Endometrium (tissue), 2 donors: ENCODE results near the gene SMKR1.
"Not testable (repeated sequence)": the region's sequence is repeated elsewhere in the genome, so short reads cannot be mapped to it uniquely, and the experiment has no call there.

Experiments
- FAIRE-seq: peaks from 2 replicates; lab custom pipeline; 2012; peaks lifted over from hg19 to GRCh38; lab: Jason Lieb, UNC
- donor health status: control.
- donor health status: control.

Gene SMKR1

GRCh38 chr7:129529643-129530042 is 27.3 kb downstream of the SMKR1 start:
- FAIRE-seq, result no peak

- FAIRE-seq, result no peak
These were observed 28.6 kb downstream of the SMKR1 start for GRCh38 chr7:129530795-129531391.

- FAIRE-seq, result no peak
These were observed 29.4 kb downstream of the SMKR1 start for GRCh38 chr7:129531721-129532120.

GRCh38 chr7:129532375-129532774 is 30.0 kb downstream of the SMKR1 start:
- no peak for FAIRE-seq

- not testable (repeated sequence) for FAIRE-seq
These were observed 32.4 kb downstream of the SMKR1 start for GRCh38 chr7:129534558-129535274.

GRCh38 chr7:129535896-129536295 is 33.6 kb downstream of the SMKR1 start:
- FAIRE-seq, result no peak

GRCh38 chr7:129536323-129536722 is 34.0 kb downstream of the SMKR1 start:
- FAIRE-seq, result no peak

- no peak for FAIRE-seq
These were observed 36.5 kb downstream of the SMKR1 start for GRCh38 chr7:129538790-129539189.

GRCh38 chr7:129540340-129540739 is 38.0 kb downstream of the SMKR1 start:
- no peak for FAIRE-seq

GRCh38 chr7:129544700-129545099 is 42.4 kb downstream of the SMKR1 start:
- FAIRE-seq, result no peak

- no peak for FAIRE-seq
These were observed 48.5 kb downstream of the SMKR1 start for GRCh38 chr7:129550693-129551360.

GRCh38 chr7:129553899-129554461 is 51.6 kb downstream of the SMKR1 start:
- no peak for FAIRE-seq

- FAIRE-seq, result no peak
These were observed 54.3 kb downstream of the SMKR1 start for GRCh38 chr7:129556607-129557133.

GRCh38 chr7:129557686-129558481 is 55.6 kb downstream of the SMKR1 start:
- FAIRE-seq, result no peak

- no peak for FAIRE-seq
These were observed 57.2 kb downstream of the SMKR1 start for GRCh38 chr7:129559564-129559963.

- no peak for FAIRE-seq
These were observed 58.5 kb downstream of the SMKR1 start for GRCh38 chr7:129560831-129561230.

- no peak for FAIRE-seq
These were observed 59.5 kb downstream of the SMKR1 start for GRCh38 chr7:129561677-129562359.
